ENCODE measurements around the gene CFI.
"Not testable (repeated sequence)": the region's sequence is repeated elsewhere in the genome, so short reads cannot be mapped to it uniquely, and the experiment has no call there.

GRCh38 chr4:109782092-109782491 is 19.7 kb downstream of the CFI start:
- TF ChIP-seq CTCF (IDR thresholded peaks at IDR 0.05; ENCODE audit: insufficient read depth, low read length, poor library complexity, severe bottlenecking); EZH2phosphoT487 (conservative IDR thresholded peaks at IDR 0.05; ENCODE audit: low read length): not testable (repeated sequence)
